Right lung (tissue), 10 donors: ENCODE results near the gene ETFDH. TPM values are rescaled to one million over a fixed set of nuclear protein-coding genes. Genes with fewer than 3 reads are reported as not detected.
A peak's percentile ranks its signal among the peaks of the same experiment; 100 is the strongest.
"Not testable (repeated sequence)": the region's sequence is repeated elsewhere in the genome, so short reads cannot be mapped to it uniquely, and the experiment has no call there.

Source experiments
- DNase-seq, 2 donors: peaks; one replicate each; pipeline ENCODE4 v3.0.0-alpha.2; 2013
- long read RNA-seq, 8 donors: transcript quantifications; one replicate each; lab custom pipeline, GENCODE V29; 2026
- polyA plus RNA-seq, 5 donors: library from polyadenylated mRNA; unstranded; fragments of 120-200 nt; gene quantifications; one replicate each; pipeline versions ENCODE4 v1.2.1 to v1.2.3, GENCODE V29; 2013; ENCODE audit warnings: inconsistent platforms in 1 of 5, low replicate concordance in 1 of 5; ENCODE audit not compliant: insufficient read length in 5 of 5, insufficient read depth in 1 of 5

Gene ETFDH
- polyA plus RNA-seq, result 10 to 100 TPM; 17.8 to 35.1 (median 26.9) TPM
- long read RNA-seq, donor 1, partial matches to known transcripts, result 78 of 78 reads
- long read RNA-seq, donor 1, other reads (novel, unspliced or antisense), result 0 of 78 reads
- long read RNA-seq, donor 2, partial matches to known transcripts, result 5 of 39 reads
- long read RNA-seq, donor 2, other reads (novel, unspliced or antisense), result 31 of 39 reads
- long read RNA-seq, donor 3, partial matches to known transcripts, result 20 of 38 reads
- long read RNA-seq, donor 3, other reads (novel, unspliced or antisense), result 18 of 38 reads
- long read RNA-seq, donor 4, partial matches to known transcripts, result 11 of 25 reads
- long read RNA-seq, donor 4, other reads (novel, unspliced or antisense), result 12 of 25 reads
- long read RNA-seq, donor 5, partial matches to known transcripts, result 76 of 78 reads
- long read RNA-seq, donor 5, other reads (novel, unspliced or antisense), result 0 of 78 reads
- long read RNA-seq, donor 6, partial matches to known transcripts, result 29 of 66 reads
- long read RNA-seq, donor 6, other reads (novel, unspliced or antisense), result 35 of 66 reads
- long read RNA-seq, donor 7, partial matches to known transcripts, result 19 of 67 reads
- long read RNA-seq, donor 7, other reads (novel, unspliced or antisense), result 45 of 67 reads
- long read RNA-seq, donor 8, partial matches to known transcripts, result 5 of 16 reads
- long read RNA-seq, donor 8, other reads (novel, unspliced or antisense), result 11 of 16 reads

DNA sequence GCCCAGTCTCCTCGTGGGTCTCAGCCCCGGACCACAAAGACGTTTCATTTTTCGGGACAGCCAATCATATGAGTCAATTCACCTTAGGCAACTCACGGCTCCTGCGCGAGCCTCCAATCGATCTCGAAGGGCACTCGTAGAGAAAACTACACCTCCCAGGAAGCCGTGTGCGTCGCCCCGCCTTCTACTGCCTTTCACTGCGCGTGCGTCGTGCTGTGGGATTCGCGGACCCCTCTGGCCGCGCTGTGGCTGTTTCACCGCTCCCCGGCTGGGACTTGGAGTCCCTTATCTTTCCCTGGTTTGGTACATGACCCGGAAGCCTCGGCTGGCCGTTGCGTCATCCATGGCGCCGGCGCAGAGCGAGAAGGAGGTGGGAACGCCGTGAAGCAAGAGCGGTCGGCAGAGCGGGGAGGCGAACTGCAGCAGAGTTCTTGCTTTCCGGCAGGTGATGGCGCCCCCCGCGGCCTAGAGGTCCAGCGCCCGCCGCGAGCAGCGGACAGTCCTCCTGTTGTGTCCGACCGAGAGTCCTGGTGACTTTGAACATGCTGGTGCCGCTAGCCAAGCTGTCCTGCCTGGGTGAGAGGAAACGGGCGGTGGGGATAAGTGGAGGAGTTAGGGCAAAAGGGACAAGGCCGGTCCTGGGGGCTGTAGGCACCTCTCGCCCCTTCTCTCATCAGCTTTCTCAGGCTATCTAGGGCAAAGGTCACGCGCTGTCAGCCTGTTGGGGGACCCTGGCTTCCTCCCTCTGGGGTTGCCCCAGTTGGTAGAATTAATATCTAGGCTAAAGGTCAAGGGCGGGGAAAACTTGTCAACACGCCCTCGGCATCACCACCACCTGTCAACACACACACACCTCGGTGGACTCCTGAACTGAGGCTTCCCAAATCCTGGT, at the start of gene ETFDH:
Gene ETFDH, plus strand, starts transcription at position 382 of the 892 bp plus-strand sequence. Its CDS starts 161 bp downstream, at position 543.
- peak; percentile 100 for DNase-seq

- DNase-seq, result peak; percentile 10 to 11
These were observed 47.1 kb upstream of the ETFDH start for GRCh38 chr4:158624889-158625478.

DNA sequence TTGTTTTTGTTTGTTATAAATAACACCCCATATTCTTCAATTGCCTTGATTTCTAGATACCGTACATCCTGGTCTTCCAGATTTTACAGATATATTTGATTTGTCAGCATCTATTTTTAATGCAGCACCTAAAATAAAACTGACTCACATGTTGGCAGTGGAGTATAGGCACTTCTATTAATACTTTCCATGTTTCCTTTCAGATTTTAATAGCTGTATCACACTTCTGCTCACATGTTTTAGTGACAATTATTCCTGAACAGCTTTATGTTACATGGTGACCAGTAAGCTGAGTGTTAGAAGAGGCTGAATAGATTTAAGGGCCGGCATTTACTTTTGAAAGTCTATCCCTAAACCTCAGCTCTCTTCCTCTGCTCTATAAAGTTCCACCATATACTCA, 46.6 kb upstream of the ETFDH start:
- no peak for DNase-seq

GRCh38 chr4:158630893-158631292, 41.2 kb upstream of the ETFDH start:
- no peak for DNase-seq

- DNase-seq, result no peak
These were observed 35.5 kb upstream of the ETFDH start for GRCh38 chr4:158636619-158637018.

DNA sequence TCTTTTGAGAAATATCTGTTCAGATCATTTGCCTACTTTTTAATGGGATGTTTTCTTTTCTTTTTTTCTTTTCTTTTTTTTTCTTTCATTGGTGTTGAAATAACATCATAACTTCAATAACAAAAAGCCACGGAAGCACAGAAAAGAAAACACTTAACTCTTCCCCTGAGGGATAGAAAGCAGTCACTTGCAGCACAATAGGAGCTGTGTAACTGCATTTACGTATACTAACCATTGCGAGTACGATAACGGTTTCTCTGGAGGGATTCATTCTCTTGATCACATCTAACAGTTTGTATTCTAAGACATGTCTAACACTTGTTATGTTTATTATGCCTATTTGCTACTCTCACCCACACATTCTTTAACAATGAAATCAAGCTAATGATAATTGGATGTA, 27.7 kb upstream of the ETFDH start:
- no peak for DNase-seq

DNA sequence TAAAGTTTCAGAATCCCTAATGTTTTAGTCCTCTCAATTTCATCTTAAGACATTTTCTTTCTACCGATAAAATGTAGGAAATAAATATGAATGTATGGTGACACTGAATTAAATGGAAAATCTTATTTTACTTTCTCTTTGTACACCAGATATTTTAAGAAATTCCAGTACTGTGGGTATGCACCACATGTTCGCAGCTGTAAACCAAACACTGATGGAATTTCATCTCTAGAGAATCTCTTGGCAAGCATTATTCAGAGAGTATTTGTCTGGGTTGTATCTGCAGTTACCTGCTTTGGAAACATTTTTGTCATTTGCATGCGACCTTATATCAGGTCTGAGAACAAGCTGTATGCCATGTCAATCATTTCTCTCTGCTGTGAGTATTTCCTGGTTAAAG, 27.3 kb upstream of the ETFDH start:
- DNase-seq, result no peak

DNA sequence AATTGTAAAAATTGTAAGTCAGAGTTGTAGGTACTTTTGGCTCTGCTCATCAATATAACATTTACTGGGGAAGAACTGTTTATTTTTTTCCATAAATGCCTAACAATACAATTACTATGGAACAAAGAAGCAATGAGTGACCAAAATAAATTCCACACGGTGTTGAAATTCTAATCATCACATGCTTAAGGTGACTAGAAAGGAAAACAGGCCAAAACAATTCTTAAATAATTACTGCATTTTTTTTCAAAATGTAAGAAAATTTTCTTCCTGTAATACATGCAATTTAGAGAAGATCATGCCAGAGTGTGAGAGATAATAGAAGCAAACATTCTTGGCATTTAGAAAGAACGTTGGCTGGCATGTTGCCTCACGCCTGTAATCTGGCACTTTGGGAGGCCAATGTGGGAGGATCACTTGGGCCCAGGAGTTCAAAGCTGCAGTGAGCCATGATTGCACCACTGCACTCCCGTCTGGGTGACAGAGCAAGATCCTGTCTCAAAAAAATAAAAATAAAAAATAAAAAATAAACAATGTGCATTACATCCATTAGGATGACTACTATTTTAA, 22.9 kb upstream of the ETFDH start:
- no peak for DNase-seq

DNA sequence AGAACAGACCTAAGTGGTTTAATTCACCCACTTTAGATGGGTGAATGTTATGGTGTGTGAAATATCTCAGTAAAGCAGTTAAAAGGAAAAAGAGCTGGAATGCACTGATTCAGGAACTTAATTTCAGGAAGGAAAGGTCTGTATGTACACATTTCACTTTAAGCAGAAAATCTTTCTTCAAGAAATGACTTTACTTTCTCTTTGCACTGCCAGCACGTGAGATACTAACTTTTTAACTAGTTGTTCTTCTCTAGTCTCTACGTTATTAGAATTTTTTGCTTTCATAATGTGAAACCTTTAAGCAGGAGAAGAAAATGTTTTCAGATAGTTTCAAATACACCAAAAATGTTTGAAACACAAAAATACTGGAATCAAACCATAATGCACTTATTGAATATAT, 19.2 kb upstream of the ETFDH start:
- no peak for DNase-seq

DNA sequence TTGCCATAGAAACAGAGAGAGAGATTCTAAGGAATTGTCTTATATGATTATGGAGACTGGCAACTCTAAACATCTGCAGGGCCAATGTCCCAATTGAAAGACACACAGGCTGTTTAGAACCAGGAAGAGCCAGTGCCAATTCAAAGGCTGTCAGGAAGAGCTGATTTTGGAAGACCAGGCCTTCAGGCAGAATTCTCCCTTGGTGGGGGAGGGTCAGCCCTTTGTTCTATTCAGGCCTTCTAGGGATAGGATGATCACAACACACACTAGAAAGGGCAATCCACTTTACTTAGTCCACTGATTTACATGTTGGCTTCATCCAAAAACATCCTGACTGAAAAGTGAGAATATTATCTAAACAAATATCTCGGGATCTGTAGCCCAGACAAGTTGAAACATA, 15.7 kb upstream of the ETFDH start:
- DNase-seq, result no peak

DNA sequence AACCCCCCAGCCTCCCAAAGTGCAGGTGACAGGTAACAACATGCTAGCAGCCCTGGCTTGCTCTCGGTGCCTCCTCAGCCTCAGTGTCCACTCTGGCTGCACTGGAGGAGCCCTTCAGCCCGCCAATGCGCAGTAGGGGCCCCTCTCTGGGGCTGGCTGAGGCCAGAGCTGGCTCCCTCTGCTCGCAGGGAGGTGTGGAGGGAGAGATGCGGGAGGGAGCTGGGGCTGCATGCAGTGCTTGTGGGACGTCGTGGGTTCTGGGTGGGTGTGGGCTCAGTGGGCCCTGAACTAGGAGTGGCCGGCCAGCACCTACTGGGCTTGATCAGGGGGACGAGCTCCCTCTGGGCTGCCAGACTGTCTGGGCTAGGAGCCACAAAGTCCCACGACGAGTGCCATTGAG, 14.8 kb upstream of the ETFDH start:
- DNase-seq, result no peak

- not testable (repeated sequence) for DNase-seq
These were observed 8.8 kb upstream of the ETFDH start for GRCh38 chr4:158663255-158663654.

- not testable (repeated sequence) for DNase-seq
These were observed 8.1 kb upstream of the ETFDH start for GRCh38 chr4:158663707-158664625.

DNA sequence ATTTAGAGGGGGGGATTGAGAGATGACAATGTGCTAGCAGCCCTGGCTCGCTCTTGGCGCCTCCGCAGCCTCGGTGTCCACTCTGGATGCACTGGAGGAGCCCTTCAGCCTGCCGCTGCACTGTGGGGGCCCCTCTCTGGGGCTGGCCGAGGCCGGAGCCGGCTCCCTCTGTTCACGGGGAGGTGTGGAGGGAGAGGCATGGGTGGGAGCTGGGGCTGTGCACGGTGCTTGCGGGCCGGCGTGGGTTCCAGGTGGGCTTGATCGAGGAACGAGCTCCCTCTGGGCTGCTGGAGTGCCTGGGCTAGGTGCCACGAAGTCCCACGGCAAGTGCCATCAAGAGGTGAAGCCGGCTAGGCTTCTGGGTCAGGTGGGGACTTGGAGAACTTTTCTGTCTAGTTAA, 7.3 kb upstream of the ETFDH start:
- no peak for DNase-seq

GRCh38 chr4:158666892-158667291, 5.2 kb upstream of the ETFDH start:
- no peak for DNase-seq

DNA sequence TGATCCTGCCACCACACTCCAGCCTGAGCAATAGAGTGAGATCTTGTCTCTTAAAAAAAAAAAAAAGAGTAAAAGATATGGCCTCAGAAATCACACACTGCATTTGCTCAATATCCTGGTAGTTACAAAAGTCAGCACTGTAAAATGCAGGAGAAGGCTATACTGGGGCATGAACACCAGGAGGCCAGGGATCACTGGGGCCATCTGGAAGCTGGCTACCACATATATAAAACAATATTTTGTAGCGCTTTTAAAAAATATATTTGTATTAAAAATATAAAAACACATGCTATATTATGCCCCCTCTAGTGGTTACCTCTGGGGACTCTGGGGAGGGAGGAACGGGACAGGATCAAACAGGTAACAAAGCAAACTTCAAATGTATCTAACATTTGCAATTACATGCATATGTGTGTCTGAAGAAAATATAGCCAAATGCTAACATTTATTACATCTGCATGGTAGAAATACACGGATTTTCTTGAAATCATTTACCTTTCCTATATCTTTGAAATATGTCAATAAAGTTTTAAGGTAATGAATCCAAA, 4.4 kb upstream of the ETFDH start:
- no peak for DNase-seq

DNA sequence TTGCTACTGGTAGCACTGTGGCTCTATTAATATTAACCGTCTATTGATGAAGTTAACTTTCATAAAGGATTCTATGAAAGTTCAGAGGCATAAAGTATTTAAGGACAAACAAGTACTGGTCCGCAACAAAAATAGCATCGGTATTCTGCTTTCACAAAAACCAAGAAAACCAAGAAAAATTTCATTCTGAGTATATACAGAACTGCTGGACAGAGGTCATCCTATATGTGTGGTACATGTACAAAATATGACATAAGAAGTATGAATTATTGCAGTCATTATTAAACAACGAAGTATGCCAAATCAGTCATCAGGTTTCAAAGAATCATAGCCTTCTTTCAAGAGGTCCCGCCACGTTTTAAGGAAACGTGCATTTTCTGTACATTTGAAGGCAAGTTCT, 2.8 kb upstream of the ETFDH start:
- DNase-seq, result no peak

DNA sequence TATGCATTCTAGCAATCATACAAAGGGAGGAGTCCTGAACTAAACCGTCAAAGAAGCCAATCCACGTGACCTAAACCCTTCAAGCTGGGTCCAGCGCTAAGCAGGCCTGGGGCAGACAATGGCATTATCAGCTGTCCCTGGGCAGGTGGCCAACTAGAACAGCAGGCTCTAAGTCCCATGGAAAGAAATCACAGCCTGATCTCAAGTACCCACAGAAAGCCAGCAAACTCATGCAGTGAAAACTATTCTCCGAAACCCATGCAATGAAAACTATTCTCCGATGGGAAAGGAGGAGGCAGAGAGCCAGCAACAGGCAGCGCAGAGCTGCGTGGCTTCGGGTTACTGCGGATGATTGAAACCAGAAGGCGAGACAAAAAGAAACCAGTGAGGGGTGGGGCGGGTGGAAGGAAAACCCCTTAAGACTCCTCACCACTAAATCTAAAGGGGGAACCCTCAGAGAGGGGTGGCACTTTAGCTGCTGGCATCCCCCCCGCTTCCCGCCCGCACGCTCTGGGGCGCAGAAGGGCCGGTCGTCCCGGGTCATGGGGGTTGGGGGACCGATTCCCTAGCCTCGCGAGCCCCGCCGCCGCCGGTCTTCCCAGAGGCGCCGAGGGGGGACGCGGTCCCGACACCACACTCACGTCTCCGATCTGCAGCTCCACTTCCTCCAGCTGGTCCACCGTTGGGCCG, 976 bp upstream of the ETFDH start:
- peak; percentile 84 to 87 for DNase-seq

DNA sequence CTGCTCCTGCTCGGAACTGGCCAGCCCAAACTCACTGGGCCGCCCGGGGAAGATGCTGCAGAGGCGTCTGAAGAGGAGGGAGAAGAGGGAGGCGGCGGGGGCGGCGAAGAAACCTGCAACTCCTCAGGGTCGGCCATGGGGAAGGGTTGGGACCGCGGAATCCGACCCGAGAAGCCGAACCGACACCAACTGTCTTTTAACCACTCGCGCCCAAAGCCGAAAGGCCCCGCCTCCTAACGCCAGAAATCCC, 506 bp upstream of the ETFDH start, which contains the start of gene C4orf46:
Gene C4orf46, minus strand, starts transcription at position 223 of the 250 bp plus-strand sequence. Its CDS starts 86 bp downstream, at position 137.
- DNase-seq, result no peak
